Kasumi-1 (cell line): ENCODE results near the gene SEMA7A.
"Not testable (repeated sequence)": the region's sequence is repeated elsewhere in the genome, so short reads cannot be mapped to it uniquely, and the experiment has no call there.

Experiments used
- DNase-seq, 2 experiments: peaks; one replicate each; lab custom pipeline; 2025; lab: John Stamatoyannopoulos, UW

The SEMA7A gene

GRCh38 chr15:74373056-74373650, 60.6 kb downstream of the SEMA7A start:
- DNase-seq, result no peak

DNA sequence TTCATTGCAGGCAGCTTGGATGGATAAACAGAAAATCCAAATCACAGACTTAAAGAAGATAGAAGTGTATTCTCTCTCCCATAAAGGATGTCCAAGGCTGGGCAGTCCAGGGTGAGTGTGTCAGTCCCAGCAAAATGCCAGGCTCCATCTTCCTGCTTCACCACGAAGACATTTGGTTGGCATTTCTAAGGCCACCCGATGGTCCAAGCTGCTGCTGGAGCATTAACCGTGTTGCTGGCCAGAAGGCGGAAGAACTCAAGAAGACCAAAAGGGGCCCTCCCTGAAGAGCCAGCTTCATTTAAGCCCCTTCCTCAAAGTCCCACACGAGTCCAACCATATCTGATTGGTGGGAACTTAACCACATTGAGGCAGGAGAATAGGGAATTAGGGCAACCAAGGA, 63.3 kb downstream of the SEMA7A start:
- no peak for DNase-seq

DNA sequence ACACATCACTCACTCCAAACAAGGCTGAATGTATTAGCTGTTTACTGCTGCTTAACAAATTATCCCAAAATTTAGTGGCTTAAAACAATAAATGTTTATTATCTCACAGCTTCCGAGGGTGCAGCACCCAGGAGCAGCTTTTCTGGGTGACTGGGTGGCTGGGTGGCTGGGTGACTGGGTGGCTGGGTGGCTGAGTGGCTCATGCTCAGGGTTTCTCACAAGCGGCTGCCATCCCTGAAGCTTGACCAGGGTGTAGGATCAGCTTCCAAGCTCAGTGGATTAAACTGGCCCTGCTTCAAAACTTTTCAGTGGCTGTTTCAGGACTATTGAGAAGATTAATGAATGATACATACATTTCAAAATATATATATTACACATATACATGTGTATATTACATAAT, 64.0 kb downstream of the SEMA7A start:
- DNase-seq, result no peak

DNA sequence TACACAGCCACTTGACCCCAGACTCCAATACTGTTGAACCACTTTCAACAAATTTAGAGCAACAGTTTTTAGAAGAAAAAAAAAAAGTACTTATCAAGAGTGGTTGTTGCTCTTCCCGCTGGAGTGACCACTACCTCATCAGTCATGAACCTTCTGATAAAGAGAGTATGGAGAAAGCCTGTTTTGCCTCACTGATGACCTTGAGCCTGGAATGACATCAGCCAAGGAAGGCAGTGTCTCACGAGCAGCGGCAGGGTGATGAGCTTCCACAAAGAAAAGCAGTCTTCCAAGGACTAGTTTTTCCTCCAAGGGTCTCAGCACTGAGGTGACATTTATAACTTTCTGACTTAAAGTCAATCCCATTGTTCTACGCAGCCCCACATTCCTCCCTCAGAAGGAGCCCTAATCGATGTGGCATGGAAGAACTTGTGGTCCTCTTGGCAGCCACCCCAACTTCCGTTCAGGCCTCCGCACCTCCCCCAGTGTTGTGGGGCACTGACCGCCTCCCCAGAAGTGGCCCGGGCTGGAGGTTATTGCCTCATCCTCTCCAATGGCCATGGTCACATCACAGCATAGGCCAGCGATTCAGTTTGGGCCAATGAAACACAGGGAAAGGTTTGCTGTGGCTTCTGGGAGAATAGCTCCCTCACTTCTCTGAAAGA, 64.5 kb downstream of the SEMA7A start:
- DNase-seq, result no peak

DNA sequence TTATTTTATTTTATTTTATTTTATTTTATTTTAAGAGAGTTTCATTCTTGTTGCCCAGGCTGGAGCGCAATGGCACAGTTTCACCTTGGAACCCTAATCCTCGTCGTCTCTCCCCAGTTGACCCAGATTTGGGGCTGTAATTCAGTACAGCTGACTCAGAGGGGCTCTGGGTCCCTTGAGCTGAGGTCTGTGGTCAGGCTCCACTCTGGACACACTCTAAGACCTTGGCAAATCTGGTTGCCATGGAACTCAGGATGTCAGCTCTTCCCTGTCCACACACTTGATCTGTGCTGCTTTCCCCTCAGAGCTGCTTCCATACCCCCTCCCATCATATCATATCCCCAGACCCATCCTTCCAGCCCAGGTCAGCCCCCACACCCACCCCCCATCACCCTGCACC, 65.6 kb downstream of the SEMA7A start:
- no peak for DNase-seq

GRCh38 chr15:74367296-74367854, 66.4 kb downstream of the SEMA7A start, which contains the start of gene CYP11A1:
TSS of gene CYP11A1 (minus strand) at chr15:74367646. CDS start at chr15:74367585, 61 bp downstream.
- no peak for DNase-seq

DNA sequence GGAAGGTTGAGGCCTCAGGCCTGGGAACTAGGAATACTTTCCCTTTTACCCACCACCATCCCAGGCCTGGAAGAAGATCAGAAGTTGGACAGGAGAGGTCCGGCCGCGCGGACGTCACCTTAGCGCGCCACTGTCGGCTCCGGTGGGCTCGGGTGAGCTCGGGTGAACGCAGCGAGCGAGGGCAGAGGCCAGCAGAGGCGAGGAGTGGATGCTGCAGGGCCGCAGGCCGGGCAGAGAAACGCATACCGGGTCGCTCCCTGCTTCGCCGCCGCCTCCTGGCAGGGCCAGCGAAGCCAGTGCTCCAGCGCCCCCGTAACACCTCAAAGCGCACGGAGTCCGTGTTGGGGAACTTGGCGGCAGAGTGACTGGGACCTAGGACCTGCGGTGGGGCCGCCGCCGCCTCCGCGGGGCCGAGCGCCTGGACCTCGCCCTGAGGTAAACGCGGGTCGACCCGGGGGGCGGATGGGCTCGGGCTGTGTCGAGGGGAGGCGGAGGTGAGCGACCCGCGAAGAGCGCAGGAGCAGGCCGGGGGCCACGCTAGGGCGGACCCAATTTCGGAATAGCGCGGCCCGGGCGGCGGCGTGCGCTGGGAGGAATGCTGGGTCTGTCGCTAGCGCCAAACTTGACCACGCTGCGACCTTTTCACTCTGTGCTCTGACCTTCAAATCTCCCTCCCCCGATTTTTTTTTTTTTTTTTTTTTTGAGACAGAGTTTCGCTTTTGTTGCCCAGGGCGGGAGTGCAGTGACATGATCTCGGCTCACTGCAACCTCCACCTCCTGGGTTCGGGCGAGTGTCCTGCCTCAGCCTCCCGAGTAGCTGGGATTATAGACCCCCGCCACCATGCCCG, 67.9 kb downstream of the SEMA7A start:
- DNase-seq, result peak; percentile 12 to 15

DNA sequence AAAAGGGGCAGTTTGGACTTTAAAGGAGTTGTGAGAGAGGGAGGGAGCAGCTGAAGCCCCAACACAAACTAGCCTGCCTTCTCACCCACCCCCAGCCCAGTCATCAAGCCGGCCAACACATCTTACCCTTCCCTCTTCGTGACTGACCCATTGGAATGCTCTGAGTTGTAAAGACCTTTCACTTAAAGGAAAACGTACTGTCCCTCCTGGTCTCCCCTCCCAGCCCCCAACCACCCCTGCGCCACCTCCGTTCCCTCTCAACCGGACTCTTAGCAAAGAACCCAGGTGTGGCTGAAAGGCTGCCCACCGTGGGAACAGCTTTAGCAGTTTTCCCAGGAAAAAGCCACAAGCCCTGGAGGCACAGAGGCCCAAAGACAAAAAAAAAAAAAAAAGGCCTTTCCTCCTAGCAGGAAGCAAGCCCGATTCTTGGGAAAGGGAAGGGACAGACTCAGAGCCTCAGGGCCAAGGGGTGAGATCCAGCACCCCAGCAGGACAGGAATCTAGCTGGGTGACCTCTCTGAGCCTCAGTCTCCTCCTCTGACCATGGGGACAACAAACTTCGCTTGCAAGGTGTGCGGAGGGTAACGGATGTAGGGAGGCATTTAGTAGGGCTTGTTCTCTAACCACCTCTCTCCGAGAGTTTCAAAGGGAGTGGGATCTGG, 68.7 kb downstream of the SEMA7A start:
- no peak for DNase-seq

- no peak for DNase-seq
These were observed 71.3 kb downstream of the SEMA7A start for GRCh38 chr15:74362482-74362881.

GRCh38 chr15:74360855-74361254, 72.9 kb downstream of the SEMA7A start:
- not testable (repeated sequence) for DNase-seq

DNA sequence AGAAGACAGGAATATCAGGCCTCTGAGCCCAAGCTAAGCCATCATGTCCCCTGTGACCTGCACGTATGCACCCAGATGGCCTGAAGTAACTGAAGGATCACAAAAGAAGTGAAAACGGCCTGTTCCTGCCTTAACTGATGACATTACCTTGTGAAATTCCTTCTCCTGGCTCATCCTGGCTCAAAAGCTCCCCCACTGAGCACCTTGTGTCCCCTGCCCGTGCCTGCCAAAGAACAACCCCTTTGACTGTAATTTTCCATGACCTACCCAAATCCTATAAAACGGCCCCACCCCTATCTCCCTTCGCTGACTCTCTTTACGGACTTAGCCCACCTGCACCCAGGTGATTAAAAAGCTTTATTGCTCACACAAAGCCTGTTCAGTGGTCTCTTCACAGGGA, 74.4 kb downstream of the SEMA7A start:
- not testable (repeated sequence) for DNase-seq
